Adrenal gland (tissue), 12 donors: ENCODE measurements around the gene FLT1. TPM values are rescaled to one million over a fixed set of nuclear protein-coding genes. Genes with fewer than 3 reads are reported as not detected.

Experiments
- DNase-seq, 7 donors: peaks; one replicate each; pipeline ENCODE4 v3.0.0-alpha.2; 2019 to 2020
- H3K27ac ChIP-seq, 5 donors: fragments of 200-600 bp; sonication (generic) in 4 of 5; 1 replicate in 3 of 5; 2 replicates in 2 of 5; pipeline versions ENCODE4 v1.5.1 to v1.8.0; 2016 to 2020; ENCODE audit warnings: mild to moderate bottlenecking in 1 of 5
- H3K27me3 ChIP-seq: fragments of 200-600 bp; 2 replicates; pipeline ENCODE4 v1.8.0; 2021
- H3K36me3 ChIP-seq, 2 donors: fragments of 200-600 bp; replicated peaks in 1 of 2; 1 replicate in 1 of 2; 2 replicates in 1 of 2; pipeline versions ENCODE4 v1.5.1 to v1.8.0; 2018 to 2022
- H3K4me1 ChIP-seq, 2 donors: fragments of 200-600 bp; replicated peaks in 1 of 2; 1 replicate in 1 of 2; 2 replicates in 1 of 2; pipeline versions ENCODE4 v1.5.1 to v1.8.0; 2018 to 2021
- H3K4me3 ChIP-seq, 4 donors: fragments of 200-600 bp; sonication (generic) in 3 of 4; one replicate each; pipeline ENCODE4 v1.5.1; 2016 to 2018
- H3K9me3 ChIP-seq, 3 donors: fragments of 200-600 bp; sonication (generic) in 1 of 3; replicated peaks in 1 of 3; 1 replicate in 2 of 3; 2 replicates in 1 of 3; pipeline versions ENCODE4 v1.5.1 to v1.8.0; 2016 to 2021
- CTCF ChIP-seq, 6 experiments: fragments of 450-650 bp in 4 of 6; fragments of 200-600 bp in 2 of 6; sonication (generic) in 1 of 6; IDR thresholded peaks; 1 replicate in 5 of 6; 2 replicates in 1 of 6; pipeline versions ENCODE4 v1.5.1 to v1.8.0; 2016 to 2021; ENCODE audit warnings: antibody characterized with exemption in 6 of 6, mild to moderate bottlenecking in 2 of 6, moderate library complexity in 1 of 6
- POLR2A ChIP-seq, 2 donors: fragments of 450-650 bp; IDR thresholded peaks; one replicate each; pipeline ENCODE4 v1.6.1; 2017; ENCODE audit warnings: antibody characterized with exemption in 2 of 2, mild to moderate bottlenecking in 2 of 2, moderate library complexity in 1 of 2
- WGBS, 4 donors: extraction: QIAGEN DNeasy Blood & Tissue Kit in 2 of 4; methylation state at CpG; one replicate each; pipeline versions ENCODE4 v1.1.5 to v1.1.7; 2013 to 2017; 5-methylcytosine and 5-hydroxymethylcytosine counted together
- intact Hi-C, 2 donors: fragments of 100-400 bp; cut with DNase I; formaldehyde crosslinking; loops; one replicate each; pipeline versions ENCODE4 v1.14.1 to v1.15.0; 2022 to 2023
- polyA plus RNA-seq, 3 donors: library from polyadenylated mRNA; stranded (reverse); fragments of 200-250 nt in 2 of 3; fragments of 350-450 nt in 1 of 3; fragmentation: Illumina TruSeq in 1 of 3; extraction: RNeasy Lipid Tissue Mini Kit (QIAGEN cat#74804) in 1 of 3; gene quantifications; one replicate each; pipeline ENCODE4 v1.2.3, GENCODE V29; 2013 to 2014
- total RNA-seq, 9 donors: library from RNA; depleted of rRNA in 4 of 9; stranded (reverse); fragments of >200 nt in 4 of 9; fragments of 120-200 nt in 1 of 9; fragmentation: NEBNext Ultra II Directional in 1 of 9; extraction: Animal tissue kit (Norgen Biotek cat#: 25700) in 1 of 9; gene quantifications; one replicate each; pipeline versions ENCODE4 v1.1.0 to v1.2.4, GENCODE V29; 2013 to 2023
- donor health status: healthy with polysubstance abuse.
- donor health status: Bipolar disorder and iron deficiency.
- donor health status: DM: yes; HTN: yes; CAD: no.
- donor health status: DM: no; HTN: no; CAD: no.
- donor health status: DM: no; HTN: no; CAD: no.
- donor health status: DM: yes; HTN: yes; CAD: no.

Gene FLT1
- total and polyA plus RNA-seq, 12 donors, result 2.7 to 55.9 (median 24.2) TPM

GRCh38 chr13:28469316-28469715, 25.6 kb downstream of the FLT1 start:
- intact Hi-C loops, result no loop called here
- DNase-seq, result no peak
- Histone ChIP-seq H3K4me1 (no peaks in the 10 kb centered on the region), H3K4me3 (no peak overlapping the region), H3K9me3 (no peaks in the 10 kb centered on the region), H3K27me3 (no peaks in the 10 kb centered on the region), H3K27ac (no peak overlapping the region), H3K36me3 (no peaks in the 10 kb centered on the region)
- WGBS, 4 donors, result 55 to 71% (median 61%) methylated on average over 5 to 6 of the region's 6 CpGs
- TF ChIP-seq CTCF (IDR thresholded peaks at IDR 0.05) (no peak), POLR2A (IDR thresholded peaks at IDR 0.05) (no peak)

GRCh38 chr13:28468023-28468915, 26.7 kb downstream of the FLT1 start:
- no peaks in the 10 kb centered on the region for H3K27me3 ChIP-seq
- no peak overlapping the region for H3K4me3 ChIP-seq
- no peak overlapping the region for H3K27ac ChIP-seq
- no peak for DNase-seq
- WGBS, 4 donors, result 59 to 70% (median 67%) methylated on average over 6 to 7 of the region's 7 CpGs
- intact Hi-C loops, result no loop called here
- no peaks in the 10 kb centered on the region for H3K4me1 ChIP-seq
- no peak for TF ChIP-seq CTCF (IDR thresholded peaks at IDR 0.05)
- no peak for TF ChIP-seq POLR2A (IDR thresholded peaks at IDR 0.05)
- no peaks in the 10 kb centered on the region for H3K9me3 ChIP-seq
- H3K36me3 ChIP-seq, result no peaks in the 10 kb centered on the region

GRCh38 chr13:28467034-28467433, 27.9 kb downstream of the FLT1 start:
- Histone ChIP-seq H3K4me3 (no peak overlapping the region), H3K36me3 (no peaks in the 10 kb centered on the region), H3K27me3 (no peaks in the 10 kb centered on the region), H3K27ac (no peak overlapping the region), H3K4me1 (no peaks in the 10 kb centered on the region), H3K9me3 (no peaks in the 10 kb centered on the region)
- intact Hi-C loops, result no loop called here
- 69 to 81% (median 79%) methylated on average over 3 of the region's 3 CpGs for WGBS, 4 donors
- no peak for DNase-seq
- no peak for TF ChIP-seq CTCF (IDR thresholded peaks at IDR 0.05)
- TF ChIP-seq POLR2A (IDR thresholded peaks at IDR 0.05), result no peak

- H3K4me1 ChIP-seq, result no peaks in the 10 kb centered on the region
- H3K27ac ChIP-seq, result no peak overlapping the region
- intact Hi-C loops, result no loop called here
- H3K36me3 ChIP-seq, result no peaks in the 10 kb centered on the region
- H3K27me3 ChIP-seq, result no peaks in the 10 kb centered on the region
- WGBS, 4 donors, result 79 to 84% (median 81%) methylated on average over 3 of the region's 3 CpGs
- no peak for DNase-seq
- H3K4me3 ChIP-seq, result no peak overlapping the region
- no peaks in the 10 kb centered on the region for H3K9me3 ChIP-seq
- TF ChIP-seq CTCF (IDR thresholded peaks at IDR 0.05) (no peak), POLR2A (IDR thresholded peaks at IDR 0.05) (no peak)
Observed at GRCh38 chr13:28466151-28466550, 28.8 kb downstream of the FLT1 start.
